ENCODE results near the gene NGDN.
"Not testable (repeated sequence)": the region's sequence is repeated elsewhere in the genome, so short reads cannot be mapped to it uniquely, and the experiment has no call there.

Gene NGDN, protein sequence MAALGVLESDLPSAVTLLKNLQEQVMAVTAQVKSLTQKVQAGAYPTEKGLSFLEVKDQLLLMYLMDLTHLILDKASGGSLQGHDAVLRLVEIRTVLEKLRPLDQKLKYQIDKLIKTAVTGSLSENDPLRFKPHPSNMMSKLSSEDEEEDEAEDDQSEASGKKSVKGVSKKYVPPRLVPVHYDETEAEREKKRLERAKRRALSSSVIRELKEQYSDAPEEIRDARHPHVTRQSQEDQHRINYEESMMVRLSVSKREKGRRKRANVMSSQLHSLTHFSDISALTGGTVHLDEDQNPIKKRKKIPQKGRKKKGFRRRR

DNA sequence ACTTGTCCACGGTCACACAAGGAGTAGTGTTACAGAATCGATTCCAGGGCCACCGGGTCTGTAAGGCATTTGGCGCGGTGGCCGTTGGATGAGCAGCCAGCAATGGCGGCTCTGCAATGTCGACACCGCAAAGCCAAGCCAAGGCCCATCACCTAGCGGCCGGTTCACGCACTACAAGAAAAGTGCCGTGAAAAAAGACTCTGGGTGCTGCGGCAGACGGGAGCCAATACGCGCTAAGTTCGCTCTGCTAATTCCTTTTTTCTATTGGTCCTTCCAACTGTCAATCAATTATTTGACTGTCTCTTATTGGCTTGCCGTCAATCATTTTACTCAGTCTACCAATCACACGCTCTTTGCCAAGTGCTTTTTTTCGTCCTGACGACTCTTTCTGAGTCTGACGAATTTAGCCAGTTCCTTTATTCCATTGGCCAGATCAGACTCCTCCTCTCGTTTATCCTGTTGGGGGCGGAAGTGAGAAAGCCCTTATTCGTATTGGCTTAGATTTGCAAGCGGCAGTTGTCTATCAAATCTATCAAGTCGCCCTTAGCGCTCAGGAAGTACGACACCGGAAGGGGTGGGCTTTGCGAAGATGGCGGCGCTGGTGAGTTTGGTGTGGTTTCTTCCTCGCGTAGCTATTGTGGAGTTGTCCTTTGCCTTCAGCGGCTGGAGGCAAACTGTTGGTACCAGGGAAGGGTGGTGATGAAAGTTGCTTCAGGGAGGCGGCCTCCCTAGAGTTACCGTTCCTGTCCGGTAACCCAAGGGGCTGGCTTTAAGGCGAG lies at the start of gene NGDN:
NGDN (plus strand) TSS at position 577 of the 779 bp plus-strand sequence; CDS start at position 590, 13 bp downstream.
- peak within 1 kb of the TSS; percentile 63 for H3K4me3 ChIP-seq (ENCODE audit: low read depth, low read length)
- TF ChIP-seq, protein P1, sequence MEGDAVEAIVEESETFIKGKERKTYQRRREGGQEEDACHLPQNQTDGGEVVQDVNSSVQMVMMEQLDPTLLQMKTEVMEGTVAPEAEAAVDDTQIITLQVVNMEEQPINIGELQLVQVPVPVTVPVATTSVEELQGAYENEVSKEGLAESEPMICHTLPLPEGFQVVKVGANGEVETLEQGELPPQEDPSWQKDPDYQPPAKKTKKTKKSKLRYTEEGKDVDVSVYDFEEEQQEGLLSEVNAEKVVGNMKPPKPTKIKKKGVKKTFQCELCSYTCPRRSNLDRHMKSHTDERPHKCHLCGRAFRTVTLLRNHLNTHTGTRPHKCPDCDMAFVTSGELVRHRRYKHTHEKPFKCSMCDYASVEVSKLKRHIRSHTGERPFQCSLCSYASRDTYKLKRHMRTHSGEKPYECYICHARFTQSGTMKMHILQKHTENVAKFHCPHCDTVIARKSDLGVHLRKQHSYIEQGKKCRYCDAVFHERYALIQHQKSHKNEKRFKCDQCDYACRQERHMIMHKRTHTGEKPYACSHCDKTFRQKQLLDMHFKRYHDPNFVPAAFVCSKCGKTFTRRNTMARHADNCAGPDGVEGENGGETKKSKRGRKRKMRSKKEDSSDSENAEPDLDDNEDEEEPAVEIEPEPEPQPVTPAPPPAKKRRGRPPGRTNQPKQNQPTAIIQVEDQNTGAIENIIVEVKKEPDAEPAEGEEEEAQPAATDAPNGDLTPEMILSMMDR (IDR thresholded peaks at IDR 0.05; ENCODE audit: borderline replicate concordance, insufficient read depth, low read depth, low read length) = peak; percentile 77

DNA sequence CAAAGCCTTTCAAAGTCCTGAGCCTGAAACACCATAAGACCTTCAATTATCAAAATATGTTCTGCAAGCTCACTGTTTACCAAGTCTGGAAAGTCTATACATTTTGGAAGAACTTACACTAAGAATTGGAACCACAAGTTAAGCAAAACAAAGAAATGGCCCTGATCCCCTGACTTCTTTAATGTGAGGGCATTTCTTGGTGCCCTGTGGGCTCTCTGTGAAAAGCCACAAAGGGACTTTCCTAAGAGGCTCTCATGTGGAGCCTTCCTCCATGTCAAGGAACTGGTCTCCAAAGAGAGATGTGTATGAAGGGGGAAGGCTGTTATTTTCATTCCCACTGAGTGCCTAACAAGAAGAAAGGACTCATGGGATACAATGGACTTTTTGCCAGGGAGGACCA lies 47.9 kb upstream of the NGDN start:
- TF ChIP-seq, protein P1 (IDR thresholded peaks at IDR 0.05; ENCODE audit: borderline replicate concordance, insufficient read depth, low read depth, low read length) = no peak
- no peak overlapping the region for H3K4me3 ChIP-seq (ENCODE audit: low read depth, low read length)

DNA sequence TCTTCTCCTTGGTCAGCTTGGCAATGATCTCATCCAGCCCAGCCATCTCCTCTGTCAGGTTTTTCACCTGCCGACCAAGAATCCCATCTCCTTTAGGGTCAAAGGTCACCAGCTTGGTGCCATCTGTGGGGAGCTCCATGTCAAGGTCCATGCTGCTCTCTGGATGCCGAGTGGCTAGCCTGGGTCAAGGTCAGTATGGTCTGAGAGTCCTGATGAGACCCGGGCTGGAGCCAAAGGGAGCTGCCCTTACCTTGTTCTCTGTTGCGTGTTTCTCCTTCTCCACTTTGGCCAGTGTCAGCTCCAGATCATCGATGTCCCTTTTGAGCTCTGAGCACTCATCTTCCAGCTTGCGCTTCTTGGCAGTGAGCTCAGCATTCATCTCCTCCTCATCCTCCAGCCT lies 45.8 kb upstream of the NGDN start:
- TF ChIP-seq, protein P1 (IDR thresholded peaks at IDR 0.05; ENCODE audit: borderline replicate concordance, insufficient read depth, low read depth, low read length) = no peak
- no peak overlapping the region for H3K4me3 ChIP-seq (ENCODE audit: low read depth, low read length)

DNA sequence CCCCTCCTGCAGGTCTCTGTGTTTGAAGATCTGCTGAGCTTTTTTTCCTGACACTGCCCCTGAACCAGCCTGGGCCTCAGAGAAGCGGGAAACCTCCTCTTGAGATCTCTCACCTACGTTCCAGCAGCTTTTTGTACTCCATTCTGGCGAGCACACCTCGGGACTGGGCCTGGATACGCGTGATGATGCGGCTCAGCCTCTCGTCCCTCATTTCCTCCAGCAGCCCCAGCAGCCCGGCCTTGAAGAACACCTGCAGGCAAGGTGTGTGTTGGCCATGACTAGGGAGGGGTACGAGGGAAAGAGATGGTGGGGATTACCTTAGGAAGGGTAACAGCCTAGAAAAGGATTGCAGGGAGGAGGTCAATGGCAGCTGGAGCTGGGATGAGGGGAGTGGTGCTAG lies 44.3 kb upstream of the NGDN start:
- TF ChIP-seq, protein P1 (IDR thresholded peaks at IDR 0.05; ENCODE audit: borderline replicate concordance, insufficient read depth, low read depth, low read length) = no peak
- no peak overlapping the region for H3K4me3 ChIP-seq (ENCODE audit: low read depth, low read length)

DNA sequence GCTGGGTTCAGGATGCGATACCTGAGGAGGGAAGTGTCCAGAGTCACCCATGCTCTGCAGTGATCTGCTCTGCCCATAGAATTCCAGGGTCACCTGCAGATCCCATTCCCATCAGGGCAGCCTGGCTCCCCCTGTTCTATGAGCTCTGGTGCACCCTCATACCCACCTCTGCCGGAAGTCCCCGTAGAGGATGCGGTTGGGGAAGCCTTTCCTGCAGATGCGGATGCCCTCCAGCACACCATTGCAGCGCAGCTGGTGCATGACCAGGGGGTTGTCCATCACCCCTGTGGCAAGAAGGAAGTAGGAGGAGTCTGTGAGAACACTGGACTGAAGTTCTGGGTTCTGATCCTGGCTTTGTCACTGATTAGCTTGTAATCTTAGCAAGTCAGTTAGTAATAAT lies 43.7 kb upstream of the NGDN start:
- H3K4me3 ChIP-seq (ENCODE audit: low read depth, low read length) = not testable (repeated sequence)

DNA sequence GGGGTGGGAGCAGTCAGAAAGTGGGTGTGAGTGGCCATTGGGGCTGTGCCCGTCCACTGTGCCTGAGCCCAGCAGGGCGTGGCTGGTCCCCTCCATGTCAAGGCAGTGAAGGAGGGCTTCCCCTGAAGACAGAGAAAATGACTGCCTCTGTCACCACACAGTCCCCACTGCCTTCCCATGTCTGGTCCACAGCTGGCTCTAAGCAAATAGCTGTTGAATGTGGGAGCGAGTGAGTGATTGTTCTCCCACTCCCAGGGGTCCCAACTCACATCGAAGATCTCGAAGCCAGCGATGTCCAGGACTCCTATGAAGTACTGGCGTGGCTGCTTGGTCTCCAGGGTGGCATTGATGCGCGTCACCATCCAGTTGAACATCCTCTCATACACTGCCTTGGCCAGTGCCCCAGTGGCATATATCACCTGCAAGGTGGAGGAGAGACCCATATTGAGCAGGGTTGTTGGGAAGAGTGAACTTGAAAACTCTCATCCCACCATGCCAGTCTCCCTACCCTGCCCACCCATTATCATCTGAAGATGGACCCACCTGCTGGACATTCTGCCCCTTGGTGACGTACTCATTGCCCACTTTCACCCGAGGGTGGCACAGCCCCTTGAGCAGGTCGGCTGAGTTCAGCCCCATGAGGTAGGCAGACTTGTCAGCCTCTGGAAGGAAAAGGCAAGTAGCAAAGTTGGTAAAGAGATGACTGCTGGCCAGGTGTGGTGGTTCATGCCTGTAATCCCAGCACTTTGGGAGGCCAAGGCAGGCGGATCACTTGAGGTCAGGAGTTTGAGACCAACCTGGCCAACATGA lies 40.6 kb upstream of the NGDN start:
- TF ChIP-seq, protein P1 (IDR thresholded peaks at IDR 0.05; ENCODE audit: borderline replicate concordance, insufficient read depth, low read depth, low read length) = no peak
- H3K4me3 ChIP-seq (ENCODE audit: low read depth, low read length) = no peak overlapping the region

DNA sequence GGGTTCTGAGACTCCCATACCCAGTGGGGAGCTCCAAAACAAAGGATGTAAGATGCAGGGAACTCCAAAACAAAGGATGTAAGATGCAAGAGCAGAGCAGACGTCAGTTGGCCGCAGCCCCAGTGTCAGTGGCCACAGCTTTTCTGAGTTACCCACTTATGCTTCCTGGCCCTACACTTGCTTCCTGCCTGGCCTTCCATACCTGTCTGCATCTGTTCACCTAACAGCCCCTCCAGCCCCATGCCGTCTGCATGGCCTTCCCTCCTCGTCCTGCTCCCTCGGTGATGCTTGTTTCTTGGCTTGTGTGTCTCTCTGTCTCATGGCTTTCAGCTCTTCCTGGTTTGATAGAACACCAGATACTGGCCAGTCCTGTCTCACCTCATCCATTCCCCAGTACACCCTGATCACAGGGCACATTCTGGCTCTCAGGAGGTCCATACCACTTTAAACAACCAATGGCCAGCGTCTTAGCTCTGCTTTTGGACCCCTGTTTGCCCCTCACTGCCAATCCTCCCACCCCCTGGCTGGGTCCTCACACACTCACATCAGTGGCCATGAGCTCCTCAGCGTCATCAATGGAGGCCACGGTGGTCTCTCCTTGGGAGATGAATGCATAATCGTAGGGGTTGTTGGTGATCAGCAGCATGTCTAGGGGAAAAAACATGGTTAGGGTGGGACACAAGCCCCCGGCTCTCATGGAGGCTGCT lies 39.3 kb upstream of the NGDN start:
- TF ChIP-seq, protein P1 (IDR thresholded peaks at IDR 0.05; ENCODE audit: borderline replicate concordance, insufficient read depth, low read depth, low read length) = no peak

More for the DNA sequence above, 39.3 kb upstream of the NGDN start:
- H3K4me3 ChIP-seq (ENCODE audit: low read depth, low read length) = no peak overlapping the region
